Psoas muscle (tissue), 8 donors: ENCODE results near the gene MYL5. TPM values are rescaled to one million over a fixed set of nuclear protein-coding genes. Genes with fewer than 3 reads are reported as not detected.
A peak's percentile ranks its signal among the peaks of the same experiment; 100 is the strongest.

Source experiments
- ATAC-seq, 4 donors: fragments of 200-7000 bp; cut with Tn5 transposase; one replicate each; pipeline ENCODE4 v1.9.1; 2020; ENCODE audit warnings: moderate library complexity in 3 of 4, mild to moderate bottlenecking in 2 of 4
- DNase-seq, 2 donors: peaks; one replicate each; pipeline ENCODE4 v3.0.0-alpha.2; 2020
- H3K27ac ChIP-seq: fragments of 200-600 bp; one replicate; pipeline ENCODE4 v1.8.0; 2022
- H3K27me3 ChIP-seq, 3 donors: fragments of 200-600 bp in 1 of 3; one replicate each; pipeline versions ENCODE4 v1.6.1 to v1.8.0; 2013 to 2022; ENCODE audit warnings: low read length in 2 of 3, mild to moderate bottlenecking in 2 of 3, moderate library complexity in 1 of 3; ENCODE audit not compliant: insufficient read depth in 3 of 3
- H3K36me3 ChIP-seq, 2 donors: fragments of 200-600 bp in 1 of 2; one replicate each; pipeline versions ENCODE4 v1.6.1 to v1.8.0; 2013 to 2022; ENCODE audit warnings: low read depth in 1 of 2, mild to moderate bottlenecking in 1 of 2, moderate library complexity in 1 of 2; ENCODE audit not compliant: insufficient read depth in 1 of 2
- H3K4me1 ChIP-seq: fragments of 200-600 bp; one replicate; pipeline ENCODE4 v1.8.0; 2022
- H3K4me3 ChIP-seq: fragments of 200-600 bp; one replicate; pipeline ENCODE4 v1.8.0; 2022; ENCODE audit warnings: mild to moderate bottlenecking
- H3K9me3 ChIP-seq: fragments of 200-600 bp; one replicate; pipeline ENCODE4 v1.8.0; 2022
- WGBS, 3 donors: extraction: QIAGEN DNeasy Blood & Tissue Kit; methylation state at CpG; one replicate each; pipeline versions ENCODE4 v1.1.6 to v1.1.7; 2013; 5-methylcytosine and 5-hydroxymethylcytosine counted together
- intact Hi-C, 2 donors: fragments of 100-400 bp; cut with DNase I; formaldehyde crosslinking; loops; one replicate each; pipeline versions ENCODE4 v1.11.0 to v1.14.2; 2022
- polyA plus RNA-seq, 3 donors: library from polyadenylated mRNA; stranded (reverse); fragments of 200-250 nt; gene quantifications; one replicate each; pipeline ENCODE4 v1.2.3, GENCODE V29; 2013
- total RNA-seq, 4 donors: library from RNA; stranded (reverse); fragmentation: NEBNext Ultra II Directional in 2 of 4; extraction: Animal tissue kit (Norgen Biotek cat#: 25700) in 2 of 4; gene quantifications; one replicate each; pipeline versions ENCODE4 v1.2.1 to v1.2.4, GENCODE V29; 2021 to 2023
- TF ChIP-seq, protein P1 (sequence below): fragments of 200-600 bp; IDR thresholded peaks from one replicate; pipeline ENCODE4 v1.8.0; 2022; ENCODE audit warnings: antibody characterized with exemption
- donor health status: healthy with polysubstance abuse.
- donor health status: DM: no; HTN: no; CAD: no; lungs with moderate emphysema.
- donor health status: Bipolar disorder and iron deficiency.
- donor health status: healthy.
- donor health status: DM: yes; HTN: yes; CAD: no.
- donor health status: DM: no; HTN: no; CAD: no.
- donor health status: DM: no; HTN: no; CAD: no.
- donor health status: DM: yes; HTN: yes; CAD: no.

The MYL5 gene
- total and polyA plus RNA-seq, 7 donors = 2.0 to 11.2 (median 5.4) TPM

DNA sequence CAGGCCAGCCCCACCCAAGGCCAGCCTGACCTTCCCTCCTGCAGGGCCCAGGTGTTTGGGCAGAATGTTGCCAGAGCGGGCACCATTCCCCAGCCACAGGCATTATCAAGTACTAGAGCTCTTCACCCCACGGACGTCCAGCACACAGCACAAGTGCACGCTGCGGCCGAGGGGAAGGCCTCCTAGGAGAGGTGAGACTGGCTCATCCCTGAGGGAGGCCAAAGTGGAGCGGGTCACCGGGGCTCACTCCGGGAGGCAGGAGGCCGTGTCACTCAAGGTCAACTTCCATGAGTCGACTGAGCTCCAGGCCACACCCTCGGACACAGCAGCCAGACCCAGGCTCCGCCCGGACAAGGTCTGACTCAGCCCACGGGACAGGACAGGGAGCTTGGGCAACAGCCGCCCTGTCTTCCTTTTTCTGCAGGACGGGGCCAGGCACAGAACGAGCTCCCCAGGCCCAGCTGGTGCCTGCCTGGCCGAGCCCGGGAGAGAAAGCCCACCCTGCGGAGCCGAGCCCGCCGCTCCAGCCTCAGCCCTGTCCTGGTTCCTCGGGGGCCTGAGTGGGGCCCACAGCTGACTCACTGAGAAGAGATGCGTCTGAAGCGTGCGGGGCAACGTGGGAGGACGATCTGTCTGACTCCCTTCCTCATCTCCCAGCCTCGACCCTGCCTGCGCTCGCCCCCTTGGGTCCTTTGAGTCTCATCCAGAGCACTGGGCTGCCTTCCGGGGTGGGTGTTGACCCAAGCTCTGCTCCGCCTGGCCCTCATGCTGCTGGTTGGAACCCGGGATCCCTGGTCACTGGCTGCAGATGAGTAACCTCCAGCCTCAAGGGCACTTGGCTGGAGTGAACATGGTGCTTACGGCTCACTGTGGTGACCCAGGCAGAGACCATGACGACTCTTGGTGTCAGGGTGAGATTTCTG, 13.0 kb downstream of the MYL5 start:
- Histone ChIP-seq H3K4me3 (peak overlapping the region; percentile 66), H3K27me3 (no peaks in the 10 kb centered on the region), H3K4me1 (peaks cover 16% of the 10 kb centered on the region), H3K9me3 (no peaks in the 10 kb centered on the region), H3K27ac (peak overlapping the region; percentile 92), H3K36me3 (no peaks in the 10 kb centered on the region)
- peak; percentile 90 to 93 (median 92) for ATAC-seq
- peak; percentile 95 to 97 for DNase-seq
- WGBS, 3 donors = 27 to 41% (median 35%) methylated on average over 35 to 38 of the region's 38 CpGs
- intact Hi-C loops = no loop called here
- TF ChIP-seq, protein P1, sequence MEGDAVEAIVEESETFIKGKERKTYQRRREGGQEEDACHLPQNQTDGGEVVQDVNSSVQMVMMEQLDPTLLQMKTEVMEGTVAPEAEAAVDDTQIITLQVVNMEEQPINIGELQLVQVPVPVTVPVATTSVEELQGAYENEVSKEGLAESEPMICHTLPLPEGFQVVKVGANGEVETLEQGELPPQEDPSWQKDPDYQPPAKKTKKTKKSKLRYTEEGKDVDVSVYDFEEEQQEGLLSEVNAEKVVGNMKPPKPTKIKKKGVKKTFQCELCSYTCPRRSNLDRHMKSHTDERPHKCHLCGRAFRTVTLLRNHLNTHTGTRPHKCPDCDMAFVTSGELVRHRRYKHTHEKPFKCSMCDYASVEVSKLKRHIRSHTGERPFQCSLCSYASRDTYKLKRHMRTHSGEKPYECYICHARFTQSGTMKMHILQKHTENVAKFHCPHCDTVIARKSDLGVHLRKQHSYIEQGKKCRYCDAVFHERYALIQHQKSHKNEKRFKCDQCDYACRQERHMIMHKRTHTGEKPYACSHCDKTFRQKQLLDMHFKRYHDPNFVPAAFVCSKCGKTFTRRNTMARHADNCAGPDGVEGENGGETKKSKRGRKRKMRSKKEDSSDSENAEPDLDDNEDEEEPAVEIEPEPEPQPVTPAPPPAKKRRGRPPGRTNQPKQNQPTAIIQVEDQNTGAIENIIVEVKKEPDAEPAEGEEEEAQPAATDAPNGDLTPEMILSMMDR = no peak

DNA sequence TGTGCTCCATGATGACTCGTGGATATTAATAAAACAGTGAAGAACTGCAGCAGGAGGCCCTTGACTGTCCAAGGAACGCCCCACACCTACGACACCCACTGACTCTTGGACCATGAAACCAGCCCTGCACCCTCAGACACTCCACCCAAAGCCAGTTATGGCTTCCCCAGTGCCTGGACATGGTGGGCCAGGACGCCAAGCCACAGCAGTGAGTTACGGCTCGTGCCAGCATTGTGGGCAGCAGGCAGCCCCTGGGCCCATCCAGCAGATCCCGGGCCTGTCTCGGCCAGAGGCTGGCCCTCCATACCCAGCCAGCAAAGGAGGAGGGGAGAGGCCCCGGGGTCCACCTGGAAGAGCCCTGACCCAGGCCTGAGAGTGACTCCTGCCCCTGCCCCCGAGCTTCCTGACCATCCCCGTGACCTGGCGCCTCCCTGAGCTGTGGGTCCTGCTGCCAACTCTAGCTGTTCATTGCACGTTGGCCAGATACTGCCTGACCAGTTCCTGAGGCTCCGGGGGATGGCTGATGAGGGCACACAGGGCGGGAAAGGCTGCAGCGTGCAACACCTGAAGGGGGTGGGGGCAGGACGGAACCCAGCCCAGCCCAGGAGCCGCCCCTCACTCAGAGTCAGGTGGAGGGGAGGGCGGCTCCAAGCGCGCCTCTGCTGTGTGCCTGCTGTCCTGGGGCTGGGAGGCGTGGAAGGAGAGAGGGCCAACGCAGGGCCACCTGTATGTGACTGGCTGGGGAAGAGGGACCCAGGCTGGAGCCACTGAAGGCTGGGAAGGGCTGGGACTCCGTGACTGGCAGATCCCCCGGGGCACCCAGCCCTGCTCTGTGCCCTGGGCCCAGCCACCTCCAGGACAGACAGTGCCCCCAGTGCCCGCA, 13.9 kb downstream of the MYL5 start:
- Histone ChIP-seq H3K4me3 (peak overlapping the region; percentile 66), H3K4me1 (peaks cover 16% of the 10 kb centered on the region), H3K27ac (peak overlapping the region; percentile 92), H3K36me3 (no peaks in the 10 kb centered on the region), H3K27me3 (peaks cover 0 to 2% (median 0%) of the 10 kb centered on the region in 3 donors), H3K9me3 (no peaks in the 10 kb centered on the region)
- intact Hi-C loops = no loop called here
- DNase-seq = peak in 1 of 2 donors; percentile 62
- WGBS, 3 donors = 67 to 83% (median 69%) methylated on average over 23 to 26 of the region's 26 CpGs
- ATAC-seq = peak in 2 of 4 donors; percentile 4 to 15
- TF ChIP-seq, protein P1 = no peak

DNA sequence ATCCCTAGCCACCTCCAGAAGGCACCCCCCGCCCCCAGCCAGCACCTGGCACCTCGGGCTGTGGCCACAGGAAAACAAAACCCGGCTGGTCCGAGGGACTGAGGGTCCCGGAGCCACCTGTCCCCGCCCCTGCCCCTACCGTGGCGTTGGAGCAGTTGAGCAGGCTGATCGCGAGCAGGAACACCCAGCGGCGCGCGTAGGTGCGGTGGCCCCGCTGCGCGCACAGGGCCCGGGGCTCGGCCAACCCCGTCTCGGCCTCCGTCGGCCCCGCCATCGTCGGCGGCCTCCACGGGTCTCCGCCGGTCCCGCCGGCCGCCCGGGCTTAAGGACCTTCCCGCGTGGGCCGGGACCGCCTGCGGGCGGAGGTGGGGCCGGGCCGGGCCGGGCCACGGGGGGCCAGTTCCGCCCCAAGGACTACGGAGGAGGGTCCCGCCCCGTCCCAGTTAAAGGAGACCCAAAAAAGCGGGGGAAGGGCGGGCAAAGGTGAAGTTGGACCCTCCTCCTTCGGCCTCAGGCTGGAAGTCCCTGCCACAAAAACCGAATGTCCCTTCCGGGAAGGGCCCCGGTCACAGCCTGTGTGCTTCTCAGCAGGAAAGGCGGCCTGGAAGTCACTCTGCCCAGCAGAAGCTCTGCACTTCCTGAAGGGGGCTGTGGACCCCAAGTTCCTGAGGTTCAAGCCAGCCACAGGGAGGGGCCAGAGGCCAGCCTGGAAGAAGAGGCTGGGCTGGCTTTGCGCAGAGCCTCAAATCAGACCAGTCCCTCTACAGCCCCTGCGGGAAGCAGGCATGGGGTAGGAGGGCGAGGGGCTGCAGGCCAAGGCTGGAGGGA, 14.7 kb downstream of the MYL5 start, which contains the start of gene SLC49A3:
Gene SLC49A3, minus strand, starts transcription at position 298 of the 828 bp plus-strand sequence. Its CDS starts 24 bp downstream, at position 274.
- intact Hi-C loops = no loop called here

More for the DNA sequence above, 14.7 kb downstream of the MYL5 start, which contains the start of gene SLC49A3:
- H3K9me3 ChIP-seq = no peaks in the 10 kb centered on the region
- DNase-seq (peak in 1 of 2 donors; percentile 61), ATAC-seq (no peak)
- peaks cover 0 to 10% (median 0%) of the 10 kb centered on the region in 3 donors for H3K27me3 ChIP-seq
- TF ChIP-seq, protein P1 = no peak
- peak within 1 kb of the TSS; percentile 66 for H3K4me3 ChIP-seq
- peak within 1 kb of the TSS; percentile 92 for H3K27ac ChIP-seq
- no peaks in the 10 kb centered on the region for H3K36me3 ChIP-seq
- 35 to 39% (median 37%) methylated on average over 51 to 59 of the region's 59 CpGs for WGBS, 3 donors
- H3K4me1 ChIP-seq = peaks cover 16% of the 10 kb centered on the region
